ENCODE measurements around the gene KCTD5.
"Not testable (repeated sequence)": the region's sequence is repeated elsewhere in the genome, so short reads cannot be mapped to it uniquely, and the experiment has no call there.

Gene KCTD5

DNA sequence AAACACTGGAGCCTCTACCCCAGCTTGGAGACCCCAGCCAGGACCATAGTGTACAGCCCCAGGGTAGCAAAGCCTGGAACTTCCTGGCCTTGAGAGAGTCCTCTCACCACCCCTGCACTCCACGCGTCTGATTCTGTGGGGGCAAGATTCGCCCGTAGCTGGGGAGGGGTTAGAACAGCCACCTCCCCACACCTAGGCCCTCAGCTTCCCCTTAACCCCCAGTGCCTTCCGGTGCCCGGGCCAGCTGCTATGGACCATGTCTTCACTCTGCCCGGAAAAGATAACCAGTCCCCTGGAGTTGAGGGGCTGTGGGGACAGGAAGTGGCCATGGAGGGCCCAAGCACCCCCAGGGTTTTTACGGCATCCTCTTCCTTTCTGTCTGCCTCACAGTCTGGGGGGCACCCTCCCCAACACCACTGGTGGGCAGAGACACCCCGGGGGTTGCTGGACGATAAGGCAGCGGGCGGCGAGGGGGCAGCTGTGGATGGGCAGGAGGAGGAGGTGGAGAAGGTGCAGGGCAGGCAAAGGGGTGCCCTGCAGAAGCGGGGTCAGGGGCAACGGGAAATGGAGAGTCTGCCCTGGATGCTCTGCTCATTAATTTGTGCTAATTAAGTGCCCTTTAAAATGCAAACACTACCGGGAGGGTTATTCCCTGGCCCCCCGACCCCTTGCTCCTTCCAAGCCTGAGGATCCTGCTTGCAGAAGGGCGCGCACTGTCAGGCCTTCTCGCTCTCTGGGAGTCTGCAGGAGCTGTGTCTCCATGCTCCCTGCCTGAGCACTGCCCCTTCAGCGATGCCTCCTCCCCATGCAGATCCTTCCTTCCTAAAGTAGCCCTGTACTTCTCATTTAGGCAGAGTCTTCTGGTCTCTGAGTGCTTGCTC, 35.3 kb downstream of the KCTD5 start:
- Histone ChIP-seq H3K36me3 (ENCODE audit: control insufficient read depth, insufficient read depth, low read length) (no peaks in the 10 kb centered on the region), H3K9ac (ENCODE audit: low read length) (no peak overlapping the region), H3K4me1 (ENCODE audit: control insufficient read depth, insufficient read depth, low read length) (no peaks in the 10 kb centered on the region), H3K27me3 (ENCODE audit: control insufficient read depth, insufficient read depth, low read length) (peaks cover 4% of the 10 kb centered on the region), H3K4me3 (ENCODE audit: low read length) (no peak overlapping the region), H3K27ac (ENCODE audit: low read depth, low read length) (no peak overlapping the region)

DNA sequence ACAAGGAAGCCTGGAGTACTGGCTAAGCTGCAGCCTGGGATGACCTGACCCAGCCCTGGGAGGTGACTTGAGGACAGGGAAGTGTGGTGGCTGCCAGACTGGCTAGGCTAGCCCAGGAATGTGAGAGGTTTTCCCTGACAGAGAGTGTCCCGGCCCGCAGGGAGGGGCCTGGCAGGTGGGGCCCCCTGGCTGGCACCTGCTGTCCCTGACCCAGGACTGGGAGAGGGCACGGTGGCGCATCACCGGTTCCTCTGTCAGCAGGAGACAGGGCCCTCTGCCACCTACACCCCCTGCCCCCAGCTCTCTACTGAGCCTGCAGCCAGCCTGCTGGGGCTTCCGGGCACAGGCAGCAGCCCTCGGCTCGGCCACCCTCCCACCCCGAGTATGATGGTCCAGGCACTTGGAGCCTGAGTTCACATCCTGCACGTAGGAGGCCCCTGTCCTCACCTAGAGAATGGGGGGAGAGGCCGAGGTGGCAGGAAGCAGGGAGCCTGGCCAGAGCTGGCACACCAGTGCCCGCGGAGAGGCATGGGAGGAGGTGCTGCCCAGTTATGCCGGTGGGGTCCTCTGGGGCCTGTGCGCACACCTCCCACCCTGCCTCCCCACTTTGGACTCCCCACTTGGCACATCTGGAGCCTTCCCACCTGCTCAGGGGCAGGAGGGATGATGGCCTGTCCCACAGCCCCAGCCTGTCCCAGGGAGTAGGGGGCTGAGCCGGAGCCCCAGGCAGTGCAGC, 37.2 kb downstream of the KCTD5 start:
- Histone ChIP-seq H3K4me1 (ENCODE audit: control insufficient read depth, insufficient read depth, low read length) (no peaks in the 10 kb centered on the region), H3K36me3 (ENCODE audit: control insufficient read depth, insufficient read depth, low read length) (no peaks in the 10 kb centered on the region), H3K27ac (ENCODE audit: low read depth, low read length) (no peak overlapping the region), H3K9ac (ENCODE audit: low read length) (no peak overlapping the region), H3K27me3 (ENCODE audit: control insufficient read depth, insufficient read depth, low read length) (peaks cover 4% of the 10 kb centered on the region), H3K4me3 (ENCODE audit: low read length) (no peak overlapping the region)

DNA sequence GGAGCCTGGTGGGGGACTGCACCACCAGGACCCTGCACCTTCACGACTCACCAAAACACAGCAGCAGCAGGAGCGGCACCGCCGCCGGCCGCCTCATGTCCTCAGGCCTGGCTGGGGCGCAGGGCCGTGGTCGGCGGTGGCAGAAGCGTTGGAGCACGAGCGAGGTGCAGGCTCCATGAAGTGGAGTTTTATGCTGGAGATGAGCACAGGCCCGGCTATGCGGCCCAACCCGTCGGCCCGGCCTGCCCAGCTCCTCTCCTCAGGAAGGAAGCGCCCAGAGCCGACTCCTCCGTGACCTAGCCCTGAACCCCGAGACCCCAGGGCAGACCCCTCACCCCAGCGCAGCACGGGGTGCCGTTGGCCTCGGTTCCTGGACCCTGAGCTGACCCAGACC, 37.7 kb downstream of the KCTD5 start, which contains the start of gene PRSS27:
PRSS27 (minus strand) TSS at position 161 of the 394 bp plus-strand sequence; CDS start at position 97, 64 bp downstream.
- H3K27ac ChIP-seq (ENCODE audit: low read depth, low read length): peak within 1 kb of the TSS; percentile 55
- H3K4me1 ChIP-seq (ENCODE audit: control insufficient read depth, insufficient read depth, low read length): no peaks in the 10 kb centered on the region
- no peaks in the 10 kb centered on the region for H3K36me3 ChIP-seq (ENCODE audit: control insufficient read depth, insufficient read depth, low read length)
- no peak within 1 kb of the TSS for H3K9ac ChIP-seq (ENCODE audit: low read length)
- peaks cover 2% of the 10 kb centered on the region for H3K27me3 ChIP-seq (ENCODE audit: control insufficient read depth, insufficient read depth, low read length)
- H3K4me3 ChIP-seq (ENCODE audit: low read length): peak within 1 kb of the TSS; percentile 61

DNA sequence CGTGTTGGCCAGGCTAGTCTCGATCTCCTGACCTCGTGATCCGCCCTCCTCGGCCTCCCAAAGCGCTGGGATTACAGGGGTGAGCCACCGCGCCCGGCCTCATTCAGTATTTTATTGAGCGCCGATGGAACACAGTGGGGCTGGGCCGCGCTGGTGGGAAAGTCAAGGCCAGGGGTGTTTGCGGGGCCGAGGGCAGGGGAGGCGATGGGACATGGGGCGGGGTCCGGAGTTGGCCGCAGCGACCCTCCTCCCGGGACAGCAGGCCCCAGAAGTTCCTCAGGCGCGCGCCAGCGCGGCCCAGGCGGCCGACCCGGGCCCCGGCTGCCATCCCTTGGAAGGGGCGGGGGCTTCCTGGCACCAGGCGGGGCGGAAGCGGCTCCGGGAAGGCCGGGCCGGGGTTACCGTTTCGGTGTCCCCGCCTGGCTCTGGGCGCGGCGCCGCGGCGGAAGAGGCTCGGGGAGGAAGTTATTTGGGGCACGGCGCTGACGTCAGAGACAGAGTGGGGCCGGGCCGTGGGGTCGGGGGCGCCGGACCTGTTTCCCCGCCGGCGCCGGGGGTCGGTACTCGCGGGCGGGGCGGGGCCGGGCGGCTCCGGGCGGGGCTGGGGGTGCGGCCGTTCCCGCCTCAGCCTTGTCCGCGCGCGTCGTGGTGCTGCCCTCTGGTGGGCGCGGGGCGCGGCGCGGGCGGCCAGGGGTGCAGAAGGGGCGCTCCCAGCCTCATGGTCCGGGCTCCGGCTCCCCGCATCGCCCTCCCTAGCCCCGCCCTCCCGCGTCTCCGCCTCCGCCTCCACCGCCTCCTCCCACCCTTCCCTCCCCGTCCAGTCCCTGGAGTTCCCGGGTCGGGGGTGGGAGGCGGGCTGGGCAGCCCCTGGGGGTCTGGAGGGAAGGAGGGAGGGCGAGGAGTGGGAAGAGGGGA, 38.7 kb downstream of the KCTD5 start:
- no peaks in the 10 kb centered on the region for H3K36me3 ChIP-seq (ENCODE audit: control insufficient read depth, insufficient read depth, low read length)
- H3K4me1 ChIP-seq (ENCODE audit: control insufficient read depth, insufficient read depth, low read length): no peaks in the 10 kb centered on the region
- peak overlapping the region; percentile 55 for H3K27ac ChIP-seq (ENCODE audit: low read depth, low read length)
- H3K27me3 ChIP-seq (ENCODE audit: control insufficient read depth, insufficient read depth, low read length): no peaks in the 10 kb centered on the region
- H3K9ac ChIP-seq (ENCODE audit: low read length): no peak overlapping the region
- H3K4me3 ChIP-seq (ENCODE audit: low read length): peak overlapping the region; percentile 61

DNA sequence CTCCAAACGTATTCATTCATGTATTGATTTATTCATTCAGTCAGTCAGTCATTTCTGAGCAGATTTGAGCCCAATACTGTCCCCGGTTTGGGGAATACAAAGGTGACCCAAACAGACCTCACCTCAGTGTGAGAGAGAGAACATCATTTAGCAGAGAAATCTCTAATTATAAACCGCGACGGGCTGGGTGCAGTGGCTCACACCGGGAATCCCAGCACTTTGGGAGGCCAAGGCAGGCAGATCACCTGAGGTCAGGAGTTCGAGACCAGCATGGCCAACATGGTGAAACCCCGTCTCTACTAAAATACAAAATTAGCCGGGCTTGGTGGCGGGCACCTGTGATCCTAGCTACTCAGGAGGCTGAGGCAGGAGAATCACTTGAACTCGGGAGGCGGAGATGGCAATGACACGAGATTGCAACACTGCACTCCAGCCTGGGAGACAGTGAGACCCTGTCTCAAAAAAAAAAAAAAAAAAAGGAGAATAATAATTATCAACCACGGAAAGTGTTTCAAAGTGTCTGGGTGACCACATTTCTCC, 39.4 kb downstream of the KCTD5 start:
- H3K36me3 ChIP-seq (ENCODE audit: control insufficient read depth, insufficient read depth, low read length); H3K27me3 ChIP-seq (ENCODE audit: control insufficient read depth, insufficient read depth, low read length); H3K9ac ChIP-seq (ENCODE audit: low read length); H3K4me1 ChIP-seq (ENCODE audit: control insufficient read depth, insufficient read depth, low read length); H3K27ac ChIP-seq (ENCODE audit: low read depth, low read length): not testable (repeated sequence)
- peak overlapping the region; percentile 48 for H3K4me3 ChIP-seq (ENCODE audit: low read length)

DNA sequence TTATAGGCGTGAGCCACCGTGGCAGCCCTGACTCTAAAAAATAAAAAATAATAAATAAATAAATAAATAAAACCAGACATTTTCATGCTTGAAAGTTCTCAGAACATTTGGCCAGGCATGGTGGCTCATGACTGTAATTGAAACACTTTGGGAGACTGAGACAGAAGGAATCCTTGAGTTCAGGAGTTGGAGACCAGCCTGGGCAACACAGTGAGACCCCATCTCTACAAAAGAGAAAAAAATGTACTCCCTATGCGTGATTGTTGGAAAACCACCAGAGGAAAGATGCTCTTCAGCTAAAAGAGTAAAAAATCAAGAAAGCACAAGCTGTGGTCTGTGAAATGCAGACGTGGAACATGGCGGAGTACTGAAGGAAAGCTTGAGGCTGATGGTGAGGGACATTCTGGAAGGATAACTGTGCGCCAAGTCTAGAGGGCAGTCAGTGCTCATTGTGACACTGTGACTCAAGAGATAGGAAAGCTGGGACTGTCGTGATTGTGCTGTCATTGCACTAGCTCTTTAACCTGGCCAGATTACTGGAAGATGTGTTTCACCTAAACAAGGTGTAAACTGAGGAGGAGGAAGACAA, 41.9 kb downstream of the KCTD5 start:
- H3K36me3 ChIP-seq (ENCODE audit: control insufficient read depth, insufficient read depth, low read length): no peaks in the 10 kb centered on the region
- H3K27ac ChIP-seq (ENCODE audit: low read depth, low read length): no peak overlapping the region
- no peak overlapping the region for H3K9ac ChIP-seq (ENCODE audit: low read length)
- H3K27me3 ChIP-seq (ENCODE audit: control insufficient read depth, insufficient read depth, low read length): no peaks in the 10 kb centered on the region
- no peak overlapping the region for H3K4me3 ChIP-seq (ENCODE audit: low read length)
- H3K4me1 ChIP-seq (ENCODE audit: control insufficient read depth, insufficient read depth, low read length): no peaks in the 10 kb centered on the region

DNA sequence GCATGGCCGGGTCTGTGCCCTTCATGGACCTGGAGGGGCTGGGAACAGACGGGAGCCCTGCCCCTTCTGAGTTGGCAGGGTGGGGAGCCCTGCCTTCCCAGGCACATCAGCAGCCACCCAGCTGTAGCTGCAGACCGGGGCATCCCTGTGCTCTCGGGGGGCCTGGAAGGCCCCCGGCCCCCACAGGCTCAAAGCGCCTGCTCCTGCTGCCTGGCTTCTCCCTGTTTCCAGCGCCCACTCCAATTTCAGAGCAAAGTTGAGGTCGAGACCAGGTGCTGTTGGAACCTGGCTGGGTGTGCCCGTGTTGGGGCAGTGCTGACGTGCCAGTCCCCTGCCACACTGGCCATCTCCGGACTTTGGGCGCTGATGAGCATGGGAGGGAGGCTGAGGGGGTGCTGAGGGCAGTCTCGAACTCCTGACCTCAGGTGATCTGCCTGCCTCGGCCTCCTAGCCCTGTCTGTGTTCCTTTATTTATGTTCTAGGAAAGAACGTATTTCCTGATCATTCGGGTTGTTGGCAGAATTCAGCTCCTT, 42.6 kb downstream of the KCTD5 start:
- Histone ChIP-seq H3K4me1 (ENCODE audit: control insufficient read depth, insufficient read depth, low read length) (no peaks in the 10 kb centered on the region), H3K27ac (ENCODE audit: low read depth, low read length) (no peak overlapping the region), H3K9ac (ENCODE audit: low read length) (no peak overlapping the region), H3K27me3 (ENCODE audit: control insufficient read depth, insufficient read depth, low read length) (no peaks in the 10 kb centered on the region), H3K4me3 (ENCODE audit: low read length) (no peak overlapping the region), H3K36me3 (ENCODE audit: control insufficient read depth, insufficient read depth, low read length) (no peaks in the 10 kb centered on the region)

DNA sequence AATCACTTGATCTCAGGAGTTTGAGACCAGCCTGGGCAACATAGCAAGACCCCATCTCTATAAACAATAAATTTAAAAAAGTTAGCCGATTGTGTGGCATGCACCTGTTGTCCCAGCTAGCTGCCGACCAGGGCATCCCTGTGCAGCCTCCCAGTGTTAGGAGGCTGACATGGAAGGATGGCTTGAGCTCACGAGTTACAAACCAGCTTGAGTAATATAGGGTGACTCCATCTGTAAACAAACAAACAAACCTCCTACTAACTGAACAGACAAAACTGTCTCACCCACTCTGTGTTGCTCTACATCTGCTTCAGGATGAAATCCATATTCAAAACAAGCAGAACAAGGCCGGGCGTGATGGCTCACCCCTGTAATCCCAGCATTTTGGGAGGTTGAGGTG, 44.6 kb downstream of the KCTD5 start:
- H3K27me3 ChIP-seq (ENCODE audit: control insufficient read depth, insufficient read depth, low read length): no peaks in the 10 kb centered on the region
- H3K4me3 ChIP-seq (ENCODE audit: low read length): no peak overlapping the region
- H3K4me1 ChIP-seq (ENCODE audit: control insufficient read depth, insufficient read depth, low read length): no peaks in the 10 kb centered on the region
- no peak overlapping the region for H3K9ac ChIP-seq (ENCODE audit: low read length)
- no peak overlapping the region for H3K27ac ChIP-seq (ENCODE audit: low read depth, low read length)
- H3K36me3 ChIP-seq (ENCODE audit: control insufficient read depth, insufficient read depth, low read length): no peaks in the 10 kb centered on the region

DNA sequence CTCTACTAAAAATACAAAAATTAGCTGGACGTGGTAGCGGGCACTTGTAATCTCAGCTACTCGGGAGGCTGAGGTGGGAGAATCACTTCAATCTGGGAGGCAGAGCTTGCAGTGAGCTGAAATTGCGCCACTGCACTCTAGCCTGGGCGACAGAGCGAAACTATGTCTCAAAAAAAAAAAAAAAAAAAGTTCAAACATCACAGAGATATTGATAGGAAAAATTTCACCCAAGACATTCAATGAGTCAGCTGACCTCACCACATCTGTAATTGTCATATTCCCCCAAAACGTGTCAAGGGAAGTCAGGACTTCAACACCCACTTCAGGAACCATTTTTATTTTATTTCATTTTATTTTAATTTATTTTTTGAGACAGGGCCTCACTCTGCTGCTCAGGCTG, 45.7 kb downstream of the KCTD5 start:
- Histone ChIP-seq H3K9ac (ENCODE audit: low read length) (no peak overlapping the region), H3K27me3 (ENCODE audit: control insufficient read depth, insufficient read depth, low read length) (no peaks in the 10 kb centered on the region), H3K4me3 (ENCODE audit: low read length) (no peak overlapping the region), H3K36me3 (ENCODE audit: control insufficient read depth, insufficient read depth, low read length) (no peaks in the 10 kb centered on the region), H3K4me1 (ENCODE audit: control insufficient read depth, insufficient read depth, low read length) (no peaks in the 10 kb centered on the region), H3K27ac (ENCODE audit: low read depth, low read length) (no peak overlapping the region)

DNA sequence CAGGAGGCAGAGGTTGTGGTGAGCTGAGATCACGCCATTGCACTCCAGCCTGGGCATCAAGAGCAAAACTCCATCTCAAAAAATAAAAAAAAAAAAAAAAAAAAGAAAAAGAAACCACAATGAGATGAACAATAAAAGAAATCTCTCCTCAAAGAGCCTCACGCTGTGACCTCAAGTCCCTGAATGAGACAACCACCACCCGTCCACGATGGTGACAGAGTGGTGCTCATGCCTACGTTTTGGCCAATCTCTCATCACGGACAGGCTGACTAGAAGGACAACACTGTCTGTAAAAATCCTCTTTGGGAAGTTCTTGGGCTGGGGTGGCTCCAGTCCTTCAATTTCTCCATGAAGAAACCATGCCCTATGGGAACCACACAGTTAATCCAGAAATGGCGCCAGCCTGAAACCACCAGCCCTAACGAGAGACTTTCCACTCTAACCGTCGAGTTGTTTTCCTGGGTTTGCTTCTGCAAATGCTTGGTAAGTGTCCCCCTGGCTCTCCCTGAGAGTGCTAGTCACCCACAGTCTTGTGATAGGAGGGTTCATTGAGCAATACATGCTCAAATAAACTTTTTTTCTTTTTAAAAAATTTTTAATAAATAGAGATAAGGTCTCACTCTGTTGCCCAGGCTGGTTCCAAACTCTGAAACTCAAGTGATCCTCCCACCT, 52.7 kb downstream of the KCTD5 start:
- no peaks in the 10 kb centered on the region for H3K4me1 ChIP-seq (ENCODE audit: control insufficient read depth, insufficient read depth, low read length)
- H3K36me3 ChIP-seq (ENCODE audit: control insufficient read depth, insufficient read depth, low read length): no peaks in the 10 kb centered on the region
- no peak overlapping the region for H3K4me3 ChIP-seq (ENCODE audit: low read length)
- no peak overlapping the region for H3K27ac ChIP-seq (ENCODE audit: low read depth, low read length)
- peaks cover 5% of the 10 kb centered on the region for H3K27me3 ChIP-seq (ENCODE audit: control insufficient read depth, insufficient read depth, low read length)
- H3K9ac ChIP-seq (ENCODE audit: low read length): no peak overlapping the region

Measured in rectal smooth muscle tissue (tissue), 1 donor.